DOHH2 (cell line): ENCODE results near the gene USO1.

Source experiments
- CTCF ChIP-seq: fragments of 200-600 bp; sonication (generic); IDR thresholded peaks from one replicate; pipeline ENCODE4 v1.5.1; 2014; ENCODE audit warnings: antibody characterized with exemption, mild to moderate bottlenecking, low read depth, low read length; ENCODE audit not compliant: poor library complexity, severe bottlenecking
- EZH2phosphoT487 ChIP-seq: fragments of 200-600 bp; sonication (generic); IDR thresholded peaks from 2 replicates; pipeline ENCODE4 v1.6.1; 2017; ENCODE audit warnings: borderline replicate concordance, mild to moderate bottlenecking, antibody characterized with exemption, low read length, moderate library complexity, mixed read lengths

GRCh38 chr4:75678473-75678872 is 45.9 kb upstream of the USO1 start:
- TF ChIP-seq EZH2phosphoT487 (no peak), CTCF (no peak)
